Measurements from ENCODE around the gene CEACAM6.
"Not testable (repeated sequence)": the region's sequence is repeated elsewhere in the genome, so short reads cannot be mapped to it uniquely, and the experiment has no call there.

Gene CEACAM6

GRCh38 chr19:41755328-41755913 lies at the start of gene CEACAM6:
TSS of gene CEACAM6 (plus strand) at chr19:41755530. CDS start at chr19:41755639, 109 bp downstream.
- no peak for DNase-seq

DNA sequence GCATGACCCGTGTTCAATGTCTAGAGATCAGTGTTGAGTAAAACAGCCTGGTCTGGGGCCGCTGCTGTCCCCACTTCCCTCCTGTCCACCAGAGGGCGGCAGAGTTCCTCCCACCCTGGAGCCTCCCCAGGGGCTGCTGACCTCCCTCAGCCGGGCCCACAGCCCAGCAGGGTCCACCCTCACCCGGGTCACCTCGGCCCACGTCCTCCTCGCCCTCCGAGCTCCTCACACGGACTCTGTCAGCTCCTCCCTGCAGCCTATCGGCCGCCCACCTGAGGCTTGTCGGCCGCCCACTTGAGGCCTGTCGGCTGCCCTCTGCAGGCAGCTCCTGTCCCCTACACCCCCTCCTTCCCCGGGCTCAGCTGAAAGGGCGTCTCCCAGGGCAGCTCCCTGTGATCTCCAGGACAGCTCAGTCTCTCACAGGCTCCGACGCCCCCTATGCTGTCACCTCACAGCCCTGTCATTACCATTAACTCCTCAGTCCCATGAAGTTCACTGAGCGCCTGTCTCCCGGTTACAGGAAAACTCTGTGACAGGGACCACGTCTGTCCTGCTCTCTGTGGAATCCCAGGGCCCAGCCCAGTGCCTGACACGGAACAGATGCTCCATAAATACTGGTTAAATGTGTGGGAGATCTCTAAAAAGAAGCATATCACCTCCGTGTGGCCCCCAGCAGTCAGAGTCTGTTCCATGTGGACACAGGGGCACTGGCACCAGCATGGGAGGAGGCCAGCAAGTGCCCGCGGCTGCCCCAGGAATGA lies 48.4 kb upstream of the CEACAM6 start:
- DNase-seq = peak; percentile 81 to 87

DNA sequence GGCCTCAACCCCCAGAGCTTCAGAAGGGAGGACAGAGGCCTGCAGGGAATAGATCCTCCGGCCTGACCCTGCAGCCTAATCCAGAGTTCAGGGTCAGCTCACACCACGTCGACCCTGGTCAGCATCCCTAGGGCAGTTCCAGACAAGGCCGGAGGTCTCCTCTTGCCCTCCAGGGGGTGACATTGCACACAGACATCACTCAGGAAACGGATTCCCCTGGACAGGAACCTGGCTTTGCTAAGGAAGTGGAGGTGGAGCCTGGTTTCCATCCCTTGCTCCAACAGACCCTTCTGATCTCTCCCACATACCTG lies 47.9 kb upstream of the CEACAM6 start:
- no peak for DNase-seq

DNA sequence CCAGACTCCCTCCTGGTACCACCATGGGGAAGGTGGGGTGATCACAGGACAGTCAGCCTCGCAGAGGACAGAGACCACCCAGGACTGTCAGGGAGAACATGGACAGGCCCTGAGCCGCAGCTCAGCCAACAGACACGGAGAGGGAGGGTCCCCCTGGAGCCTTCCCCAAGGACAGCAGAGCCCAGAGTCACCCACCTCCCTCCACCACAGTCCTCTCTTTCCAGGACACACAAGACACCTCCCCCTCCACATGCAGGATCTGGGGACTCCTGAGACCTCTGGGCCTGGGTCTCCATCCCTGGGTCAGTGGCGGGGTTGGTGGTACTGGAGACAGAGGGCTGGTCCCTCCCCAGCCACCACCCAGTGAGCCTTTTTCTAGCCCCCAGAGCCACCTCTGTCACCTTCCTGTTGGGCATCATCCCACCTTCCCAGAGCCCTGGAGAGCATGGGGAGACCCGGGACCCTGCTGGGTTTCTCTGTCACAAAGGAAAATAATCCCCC lies 47.4 kb upstream of the CEACAM6 start:
- DNase-seq = no peak

- no peak for DNase-seq
Observed at GRCh38 chr19:41708481-41708880, 46.8 kb upstream of the CEACAM6 start, which contains the start of gene CEACAM5. TSS of gene CEACAM5 (plus strand) at chr19:41708626. CDS start at chr19:41708732, 106 bp downstream.

DNA sequence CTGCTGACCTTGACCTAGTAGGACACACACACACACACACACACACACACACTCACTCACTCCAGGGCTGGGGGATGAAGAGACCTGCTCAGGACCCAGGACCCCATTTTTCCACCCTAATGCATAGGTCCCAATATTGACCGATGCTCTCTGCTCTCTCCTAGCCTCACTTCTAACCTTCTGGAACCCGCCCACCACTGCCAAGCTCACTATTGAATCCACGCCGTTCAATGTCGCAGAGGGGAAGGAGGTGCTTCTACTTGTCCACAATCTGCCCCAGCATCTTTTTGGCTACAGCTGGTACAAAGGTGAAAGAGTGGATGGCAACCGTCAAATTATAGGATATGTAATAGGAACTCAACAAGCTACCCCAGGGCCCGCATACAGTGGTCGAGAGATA lies 45.8 kb upstream of the CEACAM6 start:
- DNase-seq = not testable (repeated sequence)

GRCh38 chr19:41709951-41710645 lies 45.2 kb upstream of the CEACAM6 start:
- DNase-seq = no peak

- DNase-seq = no peak
Observed at GRCh38 chr19:41711376-41712261, 43.7 kb upstream of the CEACAM6 start.

DNA sequence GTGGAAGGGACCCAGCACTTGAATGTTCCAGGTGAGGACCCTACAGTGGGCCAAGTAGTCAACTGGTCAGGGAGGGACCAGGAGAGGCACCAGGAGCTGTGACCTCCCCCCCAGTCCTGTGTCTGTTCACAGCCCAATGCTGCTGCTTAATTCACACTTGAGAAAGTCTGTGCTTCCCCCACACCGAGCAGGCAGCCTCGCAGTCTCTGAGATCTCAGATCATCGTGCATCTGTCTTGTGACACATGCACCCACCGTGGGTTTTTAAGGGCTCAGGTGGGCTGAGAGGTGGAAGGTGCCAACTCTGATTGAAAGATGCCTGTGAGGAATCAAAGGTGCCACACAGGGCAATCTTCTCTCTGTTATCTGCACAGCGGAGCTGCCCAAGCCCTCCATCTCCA lies 40.7 kb upstream of the CEACAM6 start:
- no peak for DNase-seq

DNA sequence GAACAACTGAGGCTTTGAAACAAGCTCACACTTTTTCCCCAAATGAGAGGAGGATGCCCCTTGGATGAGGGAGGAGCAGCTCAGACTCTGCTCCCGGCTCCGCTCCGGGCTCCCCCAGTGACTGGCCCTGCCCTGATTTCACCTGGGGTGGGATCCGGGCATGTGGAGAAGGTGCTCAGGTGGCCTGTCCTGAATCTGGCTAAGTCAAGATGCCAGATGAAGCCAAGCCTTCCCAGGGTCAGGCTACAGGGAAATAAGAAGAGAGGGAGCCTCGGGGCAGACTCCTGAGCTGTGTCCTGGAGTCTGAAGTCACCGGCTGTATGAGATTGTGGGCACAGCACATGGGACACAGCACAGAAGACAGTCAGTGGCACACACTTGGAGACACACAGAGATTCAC lies 36.6 kb upstream of the CEACAM6 start:
- no peak for DNase-seq

DNA sequence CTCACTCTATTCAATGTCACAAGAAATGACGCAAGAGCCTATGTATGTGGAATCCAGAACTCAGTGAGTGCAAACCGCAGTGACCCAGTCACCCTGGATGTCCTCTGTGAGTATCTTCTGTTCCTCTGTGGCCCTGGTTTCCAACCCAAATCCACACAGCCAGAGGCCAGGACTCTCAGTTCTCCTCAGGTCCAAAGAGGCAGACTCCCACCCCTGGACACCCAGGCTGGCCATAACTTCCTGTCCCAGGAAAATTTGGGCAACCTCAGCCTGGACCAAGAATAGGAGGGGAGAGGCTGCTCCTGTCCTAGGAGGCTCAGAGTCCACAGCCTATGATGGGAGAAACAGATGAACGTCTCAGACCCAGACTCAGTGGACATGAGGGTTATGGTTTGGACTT lies 35.2 kb upstream of the CEACAM6 start:
- no peak for DNase-seq

DNA sequence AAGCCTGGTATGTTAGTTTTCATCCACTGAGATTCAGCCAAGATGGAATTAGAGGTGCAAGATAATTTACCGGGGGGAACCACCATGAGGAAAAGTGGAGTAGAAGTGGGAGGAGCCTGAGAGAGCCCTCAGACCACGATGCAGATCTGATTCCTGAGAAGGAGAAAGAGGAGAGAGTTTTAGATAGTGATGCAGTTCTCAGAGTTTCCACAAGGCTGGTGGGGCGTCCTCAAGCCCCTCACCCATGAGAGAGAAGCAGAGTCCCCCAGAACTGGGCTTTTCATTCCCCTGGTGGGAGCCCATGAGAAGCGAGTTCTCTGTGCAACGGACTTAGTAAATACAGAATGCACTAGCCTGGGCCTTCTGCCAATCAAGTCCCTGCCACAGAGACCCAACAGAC lies 28.8 kb upstream of the CEACAM6 start:
- DNase-seq = no peak

GRCh38 chr19:41734156-41734555 lies 21.2 kb upstream of the CEACAM6 start:
- no peak for DNase-seq

DNA sequence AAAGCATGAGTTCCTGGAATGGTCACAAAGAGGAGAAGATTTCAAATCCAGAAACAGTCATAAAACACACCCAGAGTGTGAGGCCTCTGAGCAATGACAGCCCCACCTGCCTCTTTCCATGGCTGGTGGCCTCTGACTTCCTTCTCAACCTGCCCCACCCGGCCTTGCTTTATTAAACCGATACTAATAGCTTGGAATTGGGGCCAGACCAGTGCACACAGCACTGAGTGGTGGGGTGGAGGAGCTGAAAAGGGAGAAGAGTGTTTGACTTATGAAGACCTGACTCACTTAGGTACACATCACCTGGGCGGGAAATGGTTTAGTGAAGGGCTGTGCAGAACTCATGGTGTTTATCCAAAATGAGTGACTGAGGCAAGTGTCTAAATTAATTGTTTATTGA lies 20.7 kb upstream of the CEACAM6 start:
- DNase-seq = no peak

DNA sequence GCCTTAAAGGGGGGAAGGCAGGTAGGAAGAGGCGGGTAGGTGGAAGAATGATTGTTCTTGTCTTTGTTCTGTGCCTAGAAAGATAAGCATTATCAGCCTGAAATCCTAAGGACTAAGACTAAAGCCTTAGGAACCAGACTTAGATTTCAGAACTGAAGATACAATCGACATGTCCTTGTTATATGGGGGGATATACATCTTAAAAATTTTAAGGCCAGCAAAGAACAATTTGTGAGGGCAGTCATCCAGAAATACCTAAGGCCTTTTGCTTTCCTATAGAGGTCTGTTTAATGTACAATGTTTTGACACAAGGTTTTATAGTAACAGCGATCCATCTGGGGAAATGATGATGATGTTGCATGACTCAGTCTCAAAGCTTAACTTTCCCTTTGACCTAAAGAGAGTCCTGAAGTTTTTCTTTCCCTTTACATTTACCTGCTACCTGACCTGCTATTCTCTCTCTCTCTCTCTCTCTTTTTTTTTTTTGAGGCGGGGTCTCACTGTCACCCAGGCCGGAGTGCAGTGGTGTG lies 20.2 kb upstream of the CEACAM6 start:
- no peak for DNase-seq

DNA sequence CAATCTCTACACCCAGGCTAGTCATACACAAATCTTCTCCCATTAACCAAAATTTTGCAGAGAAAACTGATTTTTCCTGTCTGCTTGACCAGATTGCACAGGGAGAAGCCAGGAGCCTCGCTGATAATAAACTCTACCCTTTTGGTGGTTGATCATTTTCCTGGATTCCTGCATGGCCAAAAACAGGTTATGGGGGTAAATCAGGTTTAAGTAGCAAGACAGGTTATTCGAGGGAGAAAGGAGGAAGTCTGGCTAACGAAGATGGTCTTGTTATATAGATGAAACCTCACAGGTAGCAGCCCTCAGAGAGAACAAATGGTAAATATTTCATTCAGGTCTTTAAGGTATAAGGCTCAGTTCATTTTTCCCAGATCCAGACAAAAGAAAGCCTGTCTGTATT lies 16.0 kb upstream of the CEACAM6 start:
- DNase-seq = no peak

- peak; percentile 39 to 46 for DNase-seq
Observed at GRCh38 chr19:41740415-41741243, 14.7 kb upstream of the CEACAM6 start.

GRCh38 chr19:41741244-41741554 lies 14.1 kb upstream of the CEACAM6 start:
- DNase-seq = no peak

- no peak for DNase-seq
Observed at GRCh38 chr19:41744850-41745249, 10.5 kb upstream of the CEACAM6 start.

- DNase-seq = no peak
Observed at GRCh38 chr19:41745756-41746155, 9.6 kb upstream of the CEACAM6 start.

DNA sequence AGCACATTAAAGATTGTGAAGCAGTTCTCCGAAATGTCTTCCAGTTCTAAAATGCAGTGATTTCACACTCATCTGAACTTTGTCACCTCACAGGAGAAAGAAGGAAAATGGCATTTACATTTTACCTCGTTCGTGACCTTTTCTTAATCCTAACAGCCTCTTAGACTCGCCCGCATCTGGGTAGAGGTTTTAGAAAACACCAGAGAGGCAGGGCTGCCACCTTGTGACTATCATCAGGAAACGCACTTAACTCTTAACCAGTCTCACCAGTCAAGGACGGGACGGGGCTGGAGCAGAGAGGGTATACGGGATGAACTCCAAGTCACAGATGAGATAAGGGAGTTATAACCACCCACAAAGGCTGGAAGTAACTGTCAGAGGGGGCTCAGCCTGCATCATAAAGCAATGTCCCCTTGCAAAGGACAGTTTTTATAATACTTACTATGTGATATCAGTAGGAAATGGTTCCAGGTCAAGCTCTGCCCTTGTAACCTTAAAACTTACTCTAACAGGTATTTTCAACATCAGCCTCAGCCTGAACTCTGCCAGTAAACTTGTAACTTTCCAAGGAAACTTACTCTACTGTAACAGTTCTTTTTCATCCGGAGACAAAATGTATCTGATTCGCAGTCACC lies 8.6 kb upstream of the CEACAM6 start:
- DNase-seq = peak; percentile 64 to 67
